ENCODE results near the gene MAP1LC3C.

MAP1LC3C gene

GRCh38 chr1:241999026-241999425 lies at the start of gene MAP1LC3C:
MAP1LC3C (minus strand) TSS chr1:241999098; CDS start chr1:241999008, 90 bp downstream.
- H3K4me3 ChIP-seq (replicated peaks; ENCODE audit: low read depth, low read length), result peak within 1 kb of the TSS; percentile 46
- DNase-seq (ENCODE audit: low read depth), result no peak
- TF ChIP-seq CTCF (IDR thresholded peaks at IDR 0.05; ENCODE audit: low read length, missing control alignments), result no peak

- no peak for DNase-seq (ENCODE audit: low read depth)
- no peak overlapping the region for H3K4me3 ChIP-seq (replicated peaks; ENCODE audit: low read depth, low read length)
- no peak for TF ChIP-seq CTCF (IDR thresholded peaks at IDR 0.05; ENCODE audit: low read length, missing control alignments)
Observed at GRCh38 chr1:242043165-242043564, 44.3 kb upstream of the MAP1LC3C start.

GRCh38 chr1:242034392-242034791 lies 35.5 kb upstream of the MAP1LC3C start:
- no peak for TF ChIP-seq CTCF (IDR thresholded peaks at IDR 0.05; ENCODE audit: low read length, missing control alignments)
- DNase-seq (ENCODE audit: low read depth), result no peak

GRCh38 chr1:242033447-242033846 lies 34.5 kb upstream of the MAP1LC3C start:
- no peak for DNase-seq (ENCODE audit: low read depth)
- no peak for TF ChIP-seq CTCF (IDR thresholded peaks at IDR 0.05; ENCODE audit: low read length, missing control alignments)
- no peak overlapping the region for H3K4me3 ChIP-seq (replicated peaks; ENCODE audit: low read depth, low read length)

More at GRCh38 chr1:242034392-242034791, 35.5 kb upstream of the MAP1LC3C start:
- no peak overlapping the region for H3K4me3 ChIP-seq (replicated peaks; ENCODE audit: low read depth, low read length)

- TF ChIP-seq CTCF (IDR thresholded peaks at IDR 0.05; ENCODE audit: low read length, missing control alignments), result no peak
- H3K4me3 ChIP-seq (replicated peaks; ENCODE audit: low read depth, low read length), result no peak overlapping the region
- no peak for DNase-seq (ENCODE audit: low read depth)
Observed at GRCh38 chr1:242030071-242030470, 31.2 kb upstream of the MAP1LC3C start.

- H3K4me3 ChIP-seq (replicated peaks; ENCODE audit: low read depth, low read length), result no peak overlapping the region
- TF ChIP-seq CTCF (IDR thresholded peaks at IDR 0.05; ENCODE audit: low read length, missing control alignments), result no peak
- DNase-seq (ENCODE audit: low read depth), result no peak
Observed at GRCh38 chr1:242025681-242026080, 26.8 kb upstream of the MAP1LC3C start.

GRCh38 chr1:242023805-242024204 lies 24.9 kb upstream of the MAP1LC3C start:
- no peak overlapping the region for H3K4me3 ChIP-seq (replicated peaks; ENCODE audit: low read depth, low read length)
- DNase-seq (ENCODE audit: low read depth), result no peak
- no peak for TF ChIP-seq CTCF (IDR thresholded peaks at IDR 0.05; ENCODE audit: low read length, missing control alignments)
